Lung (tissue), 12 donors: ENCODE measurements around the gene INPP4B. TPM values are rescaled to one million over a fixed set of nuclear protein-coding genes. Genes with fewer than 3 reads are reported as not detected.
"Not testable (repeated sequence)": the region's sequence is repeated elsewhere in the genome, so short reads cannot be mapped to it uniquely, and the experiment has no call there.

Experiments used
- ATAC-seq: fragments of 200-7000 bp; cut with Tn5 transposase; one replicate; pipeline ENCODE4 v1.9.1; 2020; ENCODE audit warnings: moderate number of reproducible peaks; ENCODE audit not compliant: insufficient read depth, low FRiP score
- DNase-seq, 3 donors: peaks; one replicate each; pipeline ENCODE4 v3.0.0-alpha.2; 2013 to 2017
- H3K27ac ChIP-seq, 2 donors: one replicate each; pipeline ENCODE4 v1.5.1; 2013; ENCODE audit warnings: mild to moderate bottlenecking in 2 of 2, moderate library complexity in 2 of 2, control low read depth in 1 of 2, inconsistent platforms in 1 of 2, low read depth in 1 of 2, low read length in 1 of 2
- H3K27me3 ChIP-seq, 3 donors: one replicate each; pipeline ENCODE4 v1.5.1; 2013; ENCODE audit warnings: low read length in 2 of 3; ENCODE audit not compliant: control insufficient read depth in 3 of 3, insufficient read depth in 3 of 3
- H3K36me3 ChIP-seq, 4 donors: one replicate each; pipeline ENCODE4 v1.5.1; 2013; ENCODE audit warnings: low read length in 4 of 4, mild to moderate bottlenecking in 1 of 4, moderate library complexity in 1 of 4; ENCODE audit not compliant: control insufficient read depth in 4 of 4, insufficient read depth in 4 of 4
- H3K4me1 ChIP-seq, 5 donors: one replicate each; pipeline ENCODE4 v1.5.1; 2013; ENCODE audit warnings: low read length in 5 of 5, mild to moderate bottlenecking in 2 of 5, moderate library complexity in 1 of 5; ENCODE audit not compliant: control insufficient read depth in 5 of 5, insufficient read depth in 5 of 5
- H3K4me3 ChIP-seq: one replicate; pipeline ENCODE4 v1.5.1; 2013; ENCODE audit warnings: mild to moderate bottlenecking, control low read depth, moderate library complexity
- H3K9ac ChIP-seq, 2 donors: one replicate each; pipeline ENCODE4 v1.5.1; 2013; ENCODE audit warnings: low read length in 2 of 2, control low read depth in 1 of 2; ENCODE audit not compliant: insufficient read depth in 1 of 2
- H3K9me3 ChIP-seq, 4 donors: one replicate each; pipeline ENCODE4 v1.5.1; 2013; ENCODE audit warnings: low read length in 3 of 4, mild to moderate bottlenecking in 1 of 4, moderate library complexity in 1 of 4; ENCODE audit not compliant: control insufficient read depth in 4 of 4, insufficient read depth in 3 of 4
- CTCF ChIP-seq: IDR thresholded peaks from 2 replicates; pipeline ENCODE4 v1.5.1; 2012; ENCODE audit warnings: mild to moderate bottlenecking; ENCODE audit errors: control extremely low read depth, extremely low read depth
- WGBS, 2 donors: extraction: QIAGEN DNeasy Blood & Tissue Kit; methylation state at CpG; one replicate each; pipeline ENCODE4 v1.1.7; 2013; 5-methylcytosine and 5-hydroxymethylcytosine counted together
- polyA plus RNA-seq, 2 donors: library from polyadenylated mRNA; stranded (reverse); fragments of 200-250 nt; gene quantifications; one replicate each; pipeline ENCODE4 v1.2.1, GENCODE V29; 2013
- total RNA-seq, 2 donors: library from RNA; depleted of rRNA in 1 of 2; stranded (reverse); fragments of >200 nt in 1 of 2; gene quantifications; one replicate each; pipeline ENCODE4 v1.2.1, GENCODE V29; 2014 to 2021
- donor health status: control.
- donor health status: control.
- donor health status: Bipolar disorder and iron deficiency.
- donor health status: healthy.
- donor health status: DM: yes; HTN: yes; CAD: no.

The INPP4B gene
- total and polyA plus RNA-seq, 4 donors, result 2.4 to 32.6 (median 5.6) TPM

DNA sequence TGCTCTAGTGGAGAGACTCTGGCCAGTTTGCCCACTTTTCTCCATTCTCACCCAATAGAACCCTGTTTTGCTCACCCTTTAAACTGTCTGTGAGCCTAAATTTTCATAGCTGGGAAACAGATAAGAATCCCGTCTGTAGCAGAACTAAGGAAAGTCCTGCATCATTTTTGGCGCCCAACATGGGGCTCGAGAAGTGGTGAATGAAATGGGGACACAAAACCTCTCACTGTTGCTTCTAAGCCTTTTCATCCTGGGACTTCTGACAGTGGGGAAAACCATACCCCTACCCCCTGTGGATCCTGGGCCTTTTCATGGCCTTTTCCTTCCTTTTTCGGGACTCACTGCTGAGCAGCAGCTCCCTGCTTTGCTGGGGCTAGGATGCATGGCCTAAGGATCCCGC lies 189.9 kb downstream of the INPP4B start:
- TF ChIP-seq CTCF, result no peak
- WGBS, 2 donors, result 92 to 97% methylated on average over 5 of the region's 5 CpGs

DNA sequence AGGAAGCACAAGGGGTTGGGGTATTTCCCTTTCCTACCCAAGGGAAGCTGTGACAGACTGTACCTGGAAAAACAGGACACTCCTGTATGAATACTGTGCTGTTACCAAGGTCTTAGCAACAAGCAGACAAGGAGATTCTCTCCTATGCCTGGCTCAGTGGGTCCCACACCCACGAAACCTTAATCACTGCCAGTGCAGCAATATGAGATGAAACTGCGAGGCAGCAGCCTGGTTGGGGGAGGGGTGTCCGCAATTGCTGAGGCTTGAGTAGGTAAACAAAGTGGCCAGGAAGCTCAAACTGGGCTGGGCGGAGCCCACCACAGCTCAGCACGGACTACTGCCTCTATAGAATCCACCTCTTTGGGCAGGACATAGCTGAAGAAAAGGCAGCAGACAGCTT lies 197.7 kb downstream of the INPP4B start:
- H3K4me1 ChIP-seq, result peaks cover 0 to 4% (median 0%) of the 10 kb centered on the region in 5 donors
- ATAC-seq, result no peak
- no peak overlapping the region for H3K27ac ChIP-seq
- H3K9me3 ChIP-seq, result peaks cover 0 to 8% (median 5%) of the 10 kb centered on the region in 4 donors
- no peak overlapping the region for H3K9ac ChIP-seq
- H3K36me3 ChIP-seq, result no peaks in the 10 kb centered on the region
- H3K4me3 ChIP-seq, result no peak overlapping the region
- no peaks in the 10 kb centered on the region for H3K27me3 ChIP-seq
- no peak for DNase-seq
- 90 to 91% methylated on average over 5 of the region's 5 CpGs for WGBS, 2 donors
- TF ChIP-seq CTCF, result no peak

More for the DNA sequence above, 189.9 kb downstream of the INPP4B start:
- no peaks in the 10 kb centered on the region for H3K4me1 ChIP-seq
- H3K9ac ChIP-seq, result no peak overlapping the region
- no peak overlapping the region for H3K4me3 ChIP-seq
- DNase-seq (peak in 2 of 3 donors; percentile 6 to 15), ATAC-seq (no peak)
- H3K36me3 ChIP-seq, result no peaks in the 10 kb centered on the region
- H3K27ac ChIP-seq, result no peak overlapping the region
- peaks cover 9 to 27% (median 19%) of the 10 kb centered on the region in 4 donors for H3K9me3 ChIP-seq
- no peaks in the 10 kb centered on the region for H3K27me3 ChIP-seq

GRCh38 chr4:142645475-142646108 lies 200.5 kb downstream of the INPP4B start:
- H3K4me1 ChIP-seq, result peaks cover 0 to 4% (median 0%) of the 10 kb centered on the region in 5 donors
- no peaks in the 10 kb centered on the region for H3K27me3 ChIP-seq
- no peak for ATAC-seq
- H3K27ac ChIP-seq, result peak overlapping the region in 1 of 2 donors; percentile 53
- TF ChIP-seq CTCF, result no peak
- DNase-seq, result peak in 2 of 3 donors; percentile 36 to 51
- H3K36me3 ChIP-seq, result no peaks in the 10 kb centered on the region
- WGBS, 2 donors, result 24 to 39% methylated on average over 4 of the region's 4 CpGs
- H3K9ac ChIP-seq, result no peak overlapping the region
- no peak overlapping the region for H3K4me3 ChIP-seq
- H3K9me3 ChIP-seq, result peaks cover 0 to 5% (median 0%) of the 10 kb centered on the region in 4 donors

GRCh38 chr4:142644628-142645027 lies 201.5 kb downstream of the INPP4B start:
- not testable (repeated sequence) for DNase-seq, H3K9me3 ChIP-seq, H3K9ac ChIP-seq, H3K4me1 ChIP-seq, H3K27ac ChIP-seq, H3K27me3 ChIP-seq, H3K36me3 ChIP-seq, H3K4me3 ChIP-seq, ATAC-seq
- 89 to 98% methylated on average over 1 of the region's 1 CpG for WGBS, 2 donors
